HG03571 (cell line): ENCODE measurements around the gene TAB2.
"Not testable (repeated sequence)": the region's sequence is repeated elsewhere in the genome, so short reads cannot be mapped to it uniquely, and the experiment has no call there.

Experiments
- ATAC-seq: cut with Tn5 transposase; IDR thresholded peaks from one replicate; pipeline ENCODE4 v1.9.1; 2021; ENCODE audit not compliant: unreplicated experiment

The TAB2 gene

GRCh38 chr6:149440735-149441671 lies 123.5 kb downstream of the TAB2 start:
- no peak for ATAC-seq

DNA sequence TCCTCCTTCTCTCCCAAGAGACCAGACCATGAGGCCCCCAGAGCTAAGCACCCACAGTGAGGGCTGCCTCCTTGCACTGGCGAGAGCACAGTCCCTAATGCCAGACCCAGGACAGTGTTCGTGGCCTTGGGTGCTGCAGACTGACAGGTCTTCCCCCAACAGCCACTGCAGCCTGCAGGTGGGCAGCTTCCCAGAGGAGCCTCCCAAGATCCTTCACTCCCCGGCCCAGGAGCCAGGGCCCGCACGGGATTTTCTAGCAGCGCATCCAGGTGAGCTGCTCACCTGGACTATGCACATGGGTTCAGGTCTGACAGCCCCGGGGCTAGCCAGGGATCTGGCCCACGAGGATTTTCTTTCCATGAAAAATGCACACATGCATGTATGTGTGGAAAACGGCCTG lies 124.2 kb downstream of the TAB2 start:
- no peak for ATAC-seq

- ATAC-seq, result no peak
These were observed 126.1 kb downstream of the TAB2 start for GRCh38 chr6:149443411-149444181.

DNA sequence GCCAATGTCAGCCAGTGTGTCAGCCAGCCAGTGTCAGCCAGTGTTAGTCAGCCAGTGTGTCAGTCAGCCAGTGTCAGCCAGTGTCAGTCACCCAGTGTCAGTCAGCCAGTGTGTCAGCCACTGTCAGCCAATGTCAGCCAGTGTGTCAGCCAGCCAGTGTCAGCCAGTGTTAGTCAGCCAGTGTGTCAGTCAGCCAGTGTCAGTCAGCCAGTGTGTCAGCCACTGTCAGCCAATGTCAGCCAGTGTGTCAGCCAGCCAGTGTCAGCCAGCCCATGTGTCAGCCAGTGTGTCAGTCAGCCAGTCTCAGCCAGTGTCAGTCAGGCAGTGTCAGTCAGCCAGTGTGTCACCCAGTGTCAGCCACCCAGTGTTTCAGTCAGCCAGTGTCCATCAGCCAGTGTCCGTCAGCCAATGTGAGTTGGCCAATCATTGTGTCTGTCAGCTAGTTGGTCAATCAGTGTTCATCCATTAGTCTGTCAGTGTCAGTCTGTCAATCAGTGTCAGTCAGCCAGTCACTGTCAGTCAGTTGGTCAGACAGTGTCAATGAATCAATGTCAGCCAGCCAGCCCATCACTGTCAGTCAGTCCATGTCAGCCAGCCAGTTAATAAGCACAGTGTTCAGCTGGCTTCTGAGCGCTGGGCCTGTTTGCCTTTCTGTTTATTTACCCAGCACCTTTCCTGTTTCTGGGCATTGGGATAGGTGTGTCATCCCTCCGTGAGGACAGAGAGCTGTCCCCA lies 127.0 kb downstream of the TAB2 start:
- not testable (repeated sequence) for ATAC-seq

GRCh38 chr6:149445095-149445466 lies 127.6 kb downstream of the TAB2 start:
- ATAC-seq, result no peak

- no peak for ATAC-seq
These were observed 128.1 kb downstream of the TAB2 start for GRCh38 chr6:149445573-149445972.

DNA sequence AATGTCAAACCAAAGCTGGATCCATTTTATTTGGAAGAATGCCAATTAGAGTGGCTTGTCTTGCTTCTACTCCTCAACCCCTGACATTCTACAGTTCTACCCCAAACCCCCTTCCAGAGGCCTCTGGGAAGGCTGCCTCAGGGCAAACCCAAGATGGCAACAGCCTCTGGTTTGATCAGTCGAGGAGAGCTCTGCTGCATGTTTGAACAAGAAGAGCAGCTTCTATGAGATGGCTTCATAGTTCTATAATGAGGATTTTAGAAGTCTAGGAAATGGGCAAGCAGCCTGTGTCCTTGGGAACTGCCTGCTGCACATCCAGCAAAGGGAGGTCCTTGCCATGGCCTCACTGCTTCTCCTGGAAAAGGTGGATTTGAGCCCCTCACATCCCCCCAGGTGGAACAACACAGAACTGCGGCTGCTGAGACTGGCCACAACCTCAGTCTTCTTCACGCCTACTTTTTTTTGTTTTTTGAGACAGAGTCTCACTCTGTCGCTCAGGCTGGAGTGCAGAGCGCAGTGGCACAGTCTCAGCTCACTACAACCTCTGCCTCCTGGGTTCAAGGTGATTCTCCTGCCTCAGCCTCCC lies 129.4 kb downstream of the TAB2 start:
- no peak for ATAC-seq

DNA sequence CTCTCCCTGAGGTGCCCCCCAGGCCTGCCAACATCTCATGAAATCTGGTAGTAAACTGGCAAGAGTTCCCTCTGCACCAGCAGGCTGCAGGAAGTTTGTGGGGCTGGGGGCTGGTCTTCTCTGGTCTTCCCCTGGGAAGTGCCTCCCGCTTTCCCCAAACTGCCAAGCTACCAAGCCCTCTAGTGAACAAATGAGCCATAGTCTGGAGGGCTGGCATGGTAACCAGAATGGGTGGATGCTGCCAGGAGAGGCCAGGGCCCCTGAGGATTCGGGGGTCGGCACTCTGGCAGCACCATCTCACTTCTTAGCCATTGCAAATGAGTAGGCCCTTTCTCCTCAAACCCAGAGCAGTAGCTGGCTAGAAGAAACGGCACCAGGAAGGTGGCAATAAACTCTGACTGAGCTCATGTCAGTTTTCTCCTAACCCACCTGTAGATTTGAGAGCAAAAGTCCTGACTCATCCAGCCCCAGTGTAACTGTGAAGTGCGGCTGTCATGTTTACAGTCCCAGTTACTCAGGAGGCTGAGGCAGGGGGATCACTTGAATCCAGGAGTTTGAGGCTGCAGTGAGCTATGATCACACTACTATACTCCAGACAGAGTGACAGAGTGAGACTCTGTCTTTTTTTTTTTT lies 131.4 kb downstream of the TAB2 start:
- no peak for ATAC-seq

DNA sequence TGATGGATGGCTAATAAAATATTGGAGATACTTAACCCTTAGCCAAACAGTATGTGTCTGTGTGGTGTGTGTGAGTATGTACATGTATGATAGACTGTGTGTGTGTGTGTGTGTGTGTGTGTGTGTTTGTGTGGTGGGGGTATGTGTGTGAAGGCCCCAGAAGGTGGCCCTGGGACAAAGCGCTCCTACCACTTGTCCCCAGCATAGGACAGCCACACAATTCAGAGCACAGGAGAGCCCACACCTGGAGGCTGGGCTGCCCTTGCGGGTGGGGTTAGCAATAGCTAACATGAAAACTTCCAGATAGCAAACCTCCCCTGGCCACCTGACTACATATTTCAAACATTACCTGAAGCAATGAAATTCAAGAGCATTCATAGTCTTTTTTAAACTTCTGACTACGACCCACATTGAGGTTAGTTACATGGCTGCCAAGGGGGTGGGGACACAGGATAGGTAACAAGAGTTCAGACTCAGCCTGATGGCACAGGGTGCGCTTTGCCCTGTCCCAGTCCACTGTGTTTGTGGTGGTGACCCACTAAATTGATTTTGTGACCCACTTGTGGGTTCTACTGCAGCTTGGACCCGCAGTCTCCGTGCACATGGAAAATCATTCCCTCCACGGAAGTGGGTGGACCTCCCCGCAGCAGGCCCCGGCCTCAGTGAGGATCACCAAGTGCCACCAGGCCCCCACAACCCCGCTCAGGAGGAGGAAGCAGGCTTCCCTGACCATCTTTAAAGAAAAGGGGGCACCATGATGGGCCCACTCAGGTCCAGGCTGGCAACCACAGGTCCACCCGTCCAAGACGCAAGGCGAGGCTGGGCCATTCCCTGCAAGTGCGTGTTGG lies 132.5 kb downstream of the TAB2 start:
- no peak for ATAC-seq

- ATAC-seq, result no peak
These were observed 133.3 kb downstream of the TAB2 start for GRCh38 chr6:149450679-149451375.

DNA sequence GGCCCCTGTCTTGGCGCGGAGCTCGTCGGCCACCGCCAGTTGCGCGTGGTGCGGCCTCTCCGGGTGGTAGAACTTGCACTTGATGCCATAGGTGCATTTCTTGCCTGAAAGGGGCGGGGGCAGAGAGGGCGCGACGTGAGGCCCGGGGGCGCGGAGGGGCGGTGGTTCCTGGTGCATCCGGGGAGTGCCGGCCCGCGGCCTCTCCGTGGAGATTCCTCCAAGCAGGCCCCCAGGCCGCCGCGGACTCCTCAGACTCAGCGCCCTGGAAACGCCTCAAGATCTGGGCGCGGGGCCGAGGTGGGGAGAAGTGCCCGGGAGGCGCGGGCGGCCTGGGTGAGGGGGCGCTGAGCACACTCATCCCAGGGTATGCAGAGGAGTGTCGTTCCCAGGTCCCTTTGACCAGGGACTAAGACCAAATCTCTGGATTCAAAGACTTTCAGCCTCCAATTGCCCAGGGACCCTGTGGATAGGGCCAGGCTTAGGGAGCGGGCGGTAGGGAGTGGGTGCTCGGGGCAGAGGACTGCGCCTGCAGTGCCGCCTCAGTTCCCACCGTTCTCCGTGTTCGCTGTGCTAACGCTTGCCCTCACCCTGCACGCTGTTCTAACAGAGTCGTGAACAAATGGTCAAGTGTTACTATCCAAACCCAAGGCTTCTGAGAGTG lies 134.0 kb downstream of the TAB2 start:
- no peak for ATAC-seq

DNA sequence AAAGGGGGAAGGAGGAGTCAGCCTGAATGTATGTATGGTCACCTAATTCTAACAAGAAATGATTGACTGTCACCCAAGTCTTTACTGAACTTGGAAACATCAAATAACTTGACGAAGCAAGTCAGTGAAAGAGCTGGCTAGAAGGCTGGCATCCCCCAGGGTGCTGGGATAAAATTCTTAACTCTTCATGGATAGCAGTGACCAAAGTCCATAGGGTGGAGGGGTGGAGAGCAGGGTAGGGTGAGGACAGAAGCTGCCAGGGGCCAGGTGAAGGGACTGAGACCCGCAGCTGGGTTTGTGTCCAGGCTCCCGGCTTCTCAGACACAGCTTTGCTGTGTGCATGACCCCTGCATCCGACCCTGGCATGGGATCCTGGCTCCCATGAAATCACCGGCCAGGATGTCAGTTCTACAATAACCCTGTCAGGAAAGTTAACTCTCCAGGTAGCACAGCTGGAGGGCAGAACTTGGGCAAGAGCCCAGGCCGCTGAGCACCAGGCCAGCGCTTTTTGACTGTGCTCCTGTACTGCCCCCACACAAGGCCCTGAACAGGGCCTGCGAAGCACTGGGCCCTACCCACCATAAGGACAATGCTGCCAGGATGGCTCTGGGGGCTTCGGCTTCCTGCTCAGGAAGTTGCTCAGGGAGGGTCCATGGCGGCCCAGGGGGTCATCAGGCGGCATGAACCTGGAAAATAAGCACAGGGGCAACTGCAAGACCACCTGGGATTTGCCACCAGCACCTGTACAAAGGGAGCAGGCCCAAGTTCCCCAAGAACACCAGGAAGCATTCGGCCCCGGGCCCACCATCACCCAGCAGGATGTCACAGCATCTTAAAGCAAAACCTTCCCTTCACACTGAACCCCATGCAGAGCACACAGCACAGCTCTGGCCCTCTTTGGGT lies 134.8 kb downstream of the TAB2 start:
- ATAC-seq, result no peak

DNA sequence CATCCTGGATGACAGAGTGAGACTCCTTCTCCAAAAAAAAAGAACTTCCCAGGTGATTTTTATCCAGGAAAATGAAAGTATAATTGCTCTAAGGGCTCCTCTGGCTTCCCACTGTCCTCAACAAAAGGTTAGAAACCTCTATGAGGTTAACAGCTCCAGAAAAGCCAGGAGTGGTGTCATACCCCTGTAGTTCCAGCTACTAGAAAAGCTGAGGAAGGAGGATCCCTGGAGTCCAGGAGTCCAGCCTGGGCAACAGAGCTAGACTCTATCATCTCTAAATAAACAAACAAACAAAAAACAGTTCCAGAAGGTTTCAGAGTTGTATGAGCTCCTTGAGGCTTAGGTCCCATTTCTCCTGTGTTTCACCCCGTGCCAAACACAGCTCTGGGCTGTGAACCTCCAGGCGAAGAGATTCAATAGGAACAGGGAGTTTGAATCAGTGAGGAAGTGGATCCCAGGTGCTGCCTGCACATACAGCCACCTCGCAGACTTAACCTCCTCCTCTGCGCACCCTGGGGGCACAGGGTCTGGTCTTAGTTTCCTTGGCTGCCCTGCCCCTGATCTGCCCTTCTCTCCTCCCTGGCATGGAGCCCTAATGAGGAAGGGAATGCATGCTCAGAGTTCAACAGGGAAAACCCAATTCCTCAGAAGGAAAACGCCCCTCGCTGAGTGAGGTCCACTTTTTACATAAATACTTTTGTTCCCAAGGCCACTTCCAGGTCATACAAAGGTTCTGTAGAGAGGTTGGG lies 136.3 kb downstream of the TAB2 start:
- no peak for ATAC-seq

GRCh38 chr6:149454346-149454848 lies 136.9 kb downstream of the TAB2 start:
- ATAC-seq, result no peak

DNA sequence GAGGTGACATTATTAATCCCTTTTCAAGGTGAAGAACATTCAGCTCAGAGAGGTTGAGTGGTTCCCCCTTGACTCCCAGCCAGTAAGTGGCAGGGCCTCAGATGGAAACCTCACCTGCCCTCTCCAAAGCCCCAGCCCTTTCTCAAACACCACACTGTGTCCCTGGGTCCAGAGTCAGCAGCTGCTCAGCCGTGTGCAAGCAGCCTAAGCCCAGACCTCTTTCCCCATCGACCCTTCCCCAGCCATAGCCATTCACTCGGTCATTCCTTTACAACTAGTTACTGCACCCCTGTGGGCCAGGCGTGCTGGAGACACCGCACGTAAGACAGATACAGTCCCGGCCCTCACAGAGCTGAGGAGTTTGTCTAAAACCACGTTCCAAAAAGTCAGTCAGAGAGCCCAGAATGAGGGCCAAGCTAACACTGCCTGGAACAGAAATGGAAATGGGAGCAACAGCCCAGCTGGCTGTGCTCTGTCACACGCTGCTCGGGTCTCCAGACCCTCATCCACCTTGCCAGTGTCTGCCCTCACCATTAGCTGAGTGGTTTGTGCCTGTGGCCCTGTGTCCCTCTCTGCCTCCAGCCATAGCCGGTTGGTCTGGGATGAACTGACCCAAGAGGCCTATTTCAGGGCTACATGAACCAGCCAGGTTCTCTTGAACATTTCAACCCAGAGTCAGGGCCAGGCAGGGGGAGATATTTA lies 137.7 kb downstream of the TAB2 start:
- no peak for ATAC-seq
